K562 (cell line): ENCODE data around the gene PTCH1.

Experiments used
- BDP1 ChIP-seq: IDR thresholded peaks from 3 replicates; pipeline ENCODE4 v1.6.1; 2011; ENCODE audit not compliant: insufficient read length, insufficient read depth
- CREM ChIP-seq: IDR thresholded peaks from 2 replicates; pipeline ENCODE4 v1.6.1; 2014; ENCODE audit warnings: antibody characterized with exemption, low read depth
- ETS2 ChIP-seq: IDR thresholded peaks from 2 replicates; pipeline ENCODE4 v1.6.1; 2016; ENCODE audit warnings: borderline replicate concordance, missing genetic modification characterization, mild to moderate bottlenecking, moderate library complexity, missing compliant biosample characterization; ENCODE audit not compliant: poor library complexity, severe bottlenecking
- GATA2 ChIP-seq: sonication (generic); formaldehyde crosslinking; IDR thresholded peaks from 2 replicates; pipeline ENCODE4 v1.4.0; 2020; ENCODE audit warnings: mild to moderate bottlenecking, missing genetic modification reagents
- MTA3 ChIP-seq: fragments of 450-650 bp; formaldehyde crosslinking; IDR thresholded peaks from 2 replicates; pipeline ENCODE4 v1.6.1; 2017; ENCODE audit warnings: mild to moderate bottlenecking, borderline replicate concordance
- MYC ChIP-seq, 2 experiments: fragments of 250-450 bp in 1 of 2; sonication (Bioruptor Pico) in 1 of 2; IDR thresholded peaks; 2 replicates each; pipeline versions ENCODE4 v1.5.1 to v1.6.1; 2012 to 2021; ENCODE audit warnings: low read depth in 2 of 2, borderline replicate concordance in 1 of 2, improper control_type of control experiment in 1 of 2, low read length in 1 of 2, mild to moderate bottlenecking in 1 of 2, moderate library complexity in 1 of 2
- MYNN ChIP-seq, 2 experiments: sonication (generic); formaldehyde crosslinking in 1 of 2; IDR thresholded peaks; 2 replicates each; pipeline versions ENCODE4 v1.5.0 to v1.6.1; 2016 to 2020; ENCODE audit warnings: antibody characterized with exemption in 1 of 2, missing genetic modification reagents in 1 of 2
- NRF1 ChIP-seq, 2 experiments: fragments of 450-650 bp; IDR thresholded peaks in 1 of 2; conservative IDR thresholded peaks in 1 of 2; 2 replicates each; pipeline ENCODE4 v1.6.1; 2014; ENCODE audit warnings: mild to moderate bottlenecking in 2 of 2
- PHF8 ChIP-seq: fragments of 200-600 bp; sonication (generic); IDR thresholded peaks from 2 replicates; pipeline ENCODE4 v1.6.1; 2012; ENCODE audit warnings: mixed run types, mild to moderate bottlenecking, inconsistent platforms, low read length, moderate library complexity, borderline replicate concordance
- POLR3A ChIP-seq: IDR thresholded peaks from 2 replicates; pipeline ENCODE4 v1.6.1; 2011; ENCODE audit warnings: borderline replicate concordance, mild to moderate bottlenecking, moderate library complexity; ENCODE audit not compliant: insufficient read length, insufficient read depth; ENCODE audit errors: extremely low read depth
- RBM14 ChIP-seq: fragments of 200-400 bp; formaldehyde crosslinking; IDR thresholded peaks from 2 replicates; pipeline ENCODE4 v1.6.1; 2018; ENCODE audit warnings: low read depth, mild to moderate bottlenecking, low read length, moderate library complexity, borderline replicate concordance; ENCODE audit not compliant: insufficient read depth
- TRIM24 ChIP-seq, 2 experiments: fragments of 450-650 bp; IDR thresholded peaks; 2 replicates each; pipeline ENCODE4 v1.6.1; 2016
- TF ChIP-seq, protein P1 (sequence below): fragments of 450-650 bp; formaldehyde crosslinking; IDR thresholded peaks from 2 replicates; pipeline ENCODE4 v1.4.0; 2020; ENCODE audit warnings: mild to moderate bottlenecking, moderate library complexity

DNA sequence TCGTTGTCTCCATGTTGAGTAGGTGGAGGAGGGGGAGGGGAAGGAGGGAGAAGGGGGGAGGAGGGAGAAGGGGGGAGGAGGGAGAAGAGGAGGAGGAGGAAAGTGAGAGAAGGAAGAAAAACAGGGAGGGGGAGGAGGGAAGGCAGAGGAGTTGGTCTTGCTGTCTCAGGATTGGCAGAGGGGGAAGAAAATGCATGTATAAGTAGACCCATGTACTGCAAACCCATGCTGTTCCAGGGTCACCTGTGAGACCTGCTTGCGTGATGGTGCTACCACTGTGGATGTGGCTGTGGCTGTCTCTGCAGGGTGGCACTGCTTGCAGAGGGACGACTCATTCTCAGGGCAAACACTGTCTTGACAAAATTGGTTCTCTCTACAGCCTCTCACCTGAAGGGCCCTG is 76.3 kb downstream of the PTCH1 start:
- TF ChIP-seq MYNN (IDR thresholded peaks at IDR 0.05) (no peak), MYNN (CRISPR knock-in tag; IDR thresholded peaks at IDR 0.05) (no peak), MYC (IDR thresholded peaks at IDR 0.05; ENCODE audit: low read depth, low read length) (no peak), MYC (CRISPR knock-in tag; IDR thresholded peaks at IDR 0.05; ENCODE audit: borderline replicate concordance, low read depth) (no peak), CREM (no peak), BDP1 (no peak), RBM14 (no peak), ETS2 (no peak), POLR3A (no peak), TRIM24 (IDR thresholded peaks at IDR 0.05) (no peak), PHF8 (no peak), NRF1 (conservative IDR thresholded peaks at IDR 0.05 in 1 of 2, IDR thresholded peaks at IDR 0.05 in 1 of 2) (no peak), GATA2 (CRISPR knock-in tag) (no peak), MTA3 (no peak)
- TF ChIP-seq, protein P1, sequence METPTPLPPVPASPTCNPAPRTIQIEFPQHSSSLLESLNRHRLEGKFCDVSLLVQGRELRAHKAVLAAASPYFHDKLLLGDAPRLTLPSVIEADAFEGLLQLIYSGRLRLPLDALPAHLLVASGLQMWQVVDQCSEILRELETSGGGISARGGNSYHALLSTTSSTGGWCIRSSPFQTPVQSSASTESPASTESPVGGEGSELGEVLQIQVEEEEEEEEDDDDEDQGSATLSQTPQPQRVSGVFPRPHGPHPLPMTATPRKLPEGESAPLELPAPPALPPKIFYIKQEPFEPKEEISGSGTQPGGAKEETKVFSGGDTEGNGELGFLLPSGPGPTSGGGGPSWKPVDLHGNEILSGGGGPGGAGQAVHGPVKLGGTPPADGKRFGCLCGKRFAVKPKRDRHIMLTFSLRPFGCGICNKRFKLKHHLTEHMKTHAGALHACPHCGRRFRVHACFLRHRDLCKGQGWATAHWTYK (CRISPR knock-in tag): no peak
